HUES48 (cell line): Measurements from ENCODE around the gene MRPL54.
A peak's percentile ranks its signal among the peaks of the same experiment; 100 is the strongest.

Experiments
- H3K27ac ChIP-seq: one replicate; pipeline ENCODE4 v1.7.0; 2013; ENCODE audit warnings: low read depth, low read length, inconsistent platforms
- H3K27me3 ChIP-seq: 2 replicates; pipeline ENCODE4 v1.6.1; 2013; ENCODE audit warnings: mild to moderate bottlenecking, low read length; ENCODE audit not compliant: control insufficient read depth, insufficient read depth
- H3K36me3 ChIP-seq: 2 replicates; pipeline ENCODE4 v1.6.1; 2013; ENCODE audit warnings: low read length; ENCODE audit not compliant: control insufficient read depth, insufficient read depth
- H3K4me1 ChIP-seq: 2 replicates; pipeline ENCODE4 v1.6.1; 2013; ENCODE audit warnings: mild to moderate bottlenecking, low read length; ENCODE audit not compliant: control insufficient read depth, insufficient read depth
- H3K4me3 ChIP-seq: 2 replicates; pipeline ENCODE4 v1.5.1; 2013; ENCODE audit warnings: mild to moderate bottlenecking, low read depth, low read length
- H3K9ac ChIP-seq: 2 replicates; pipeline ENCODE4 v1.6.1; 2013; ENCODE audit warnings: mild to moderate bottlenecking, low read depth, low read length, moderate library complexity
- H3K9me3 ChIP-seq: 2 replicates; pipeline ENCODE4 v1.6.1; 2013; ENCODE audit warnings: low read length; ENCODE audit not compliant: control insufficient read depth, insufficient read depth

The MRPL54 gene

DNA sequence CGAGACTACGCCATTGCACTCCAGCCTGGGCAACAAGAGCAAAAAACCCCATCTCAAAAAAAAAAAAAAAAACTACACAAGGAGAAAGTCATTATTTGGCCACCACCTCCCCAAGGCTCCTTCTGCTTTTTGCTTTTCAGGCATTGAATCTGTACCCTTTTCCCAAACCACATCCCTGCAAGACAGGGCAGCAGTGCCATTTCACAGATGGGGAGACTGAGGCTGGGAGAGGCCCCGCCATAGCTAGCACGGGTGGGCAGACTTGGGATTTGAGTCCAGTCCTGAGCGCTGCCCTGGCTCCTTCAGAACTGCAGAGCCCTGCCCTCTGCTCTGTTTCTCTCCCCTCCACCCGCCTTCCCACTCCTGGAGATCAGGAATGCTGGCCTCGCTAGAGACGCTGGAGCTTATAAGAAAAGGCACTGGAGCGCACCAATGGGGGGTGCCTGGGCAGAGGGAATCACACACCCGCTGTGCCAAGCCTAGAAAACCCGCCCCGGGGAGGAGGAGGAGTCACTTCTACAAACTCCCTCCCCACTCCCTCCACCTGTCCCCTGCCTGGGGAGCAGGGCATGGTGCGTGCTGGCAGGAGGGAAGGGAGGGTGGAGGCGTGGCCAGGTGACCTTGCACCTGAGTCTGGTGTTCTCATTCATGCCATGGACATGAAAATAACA lies 36.7 kb upstream of the MRPL54 start:
- peak overlapping the region; percentile 50 for H3K27ac ChIP-seq
- H3K36me3 ChIP-seq: no peaks in the 10 kb centered on the region; the same call in 1 of the 2 replicates
- H3K27me3 ChIP-seq: no peaks in the 10 kb centered on the region
- H3K4me1 ChIP-seq: peaks cover 14% of the 10 kb centered on the region; the same call in 1 of the 2 replicates
- no peak overlapping the region for H3K4me3 ChIP-seq
- H3K9ac ChIP-seq: no peak overlapping the region
- H3K9me3 ChIP-seq: no peaks in the 10 kb centered on the region

DNA sequence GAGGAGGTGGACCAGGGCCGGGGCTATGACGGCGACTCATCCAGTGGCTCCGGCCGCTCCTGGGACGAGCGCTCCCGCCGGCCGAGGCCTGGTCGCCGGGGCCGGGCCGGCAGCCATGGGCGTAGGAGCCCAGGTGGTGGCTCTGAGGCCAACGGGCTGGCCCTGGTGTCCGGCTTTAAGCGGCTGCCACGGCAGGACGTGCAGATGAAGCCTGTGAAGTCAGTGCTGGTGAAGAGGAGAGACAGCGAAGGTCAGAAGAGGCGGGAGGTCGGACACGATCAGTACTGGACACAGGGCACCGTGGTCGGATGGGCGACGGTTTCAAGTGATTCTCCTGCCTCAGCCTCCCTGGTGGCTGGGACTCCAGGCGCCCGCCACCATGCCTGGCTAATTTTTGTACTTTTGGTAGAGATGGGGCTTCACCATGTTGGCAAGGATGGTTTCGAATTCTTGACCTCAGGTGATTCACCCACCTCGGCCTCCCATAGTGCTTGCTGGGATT lies 32.0 kb upstream of the MRPL54 start:
- no peak overlapping the region for H3K9ac ChIP-seq
- no peaks in the 10 kb centered on the region for H3K9me3 ChIP-seq
- H3K4me1 ChIP-seq: peaks cover 3% of the 10 kb centered on the region; the same call in 1 of the 2 replicates
- H3K27me3 ChIP-seq: no peaks in the 10 kb centered on the region
- peaks cover 11% of the 10 kb centered on the region for H3K36me3 ChIP-seq
- no peak overlapping the region for H3K27ac ChIP-seq
- H3K4me3 ChIP-seq: no peak overlapping the region

DNA sequence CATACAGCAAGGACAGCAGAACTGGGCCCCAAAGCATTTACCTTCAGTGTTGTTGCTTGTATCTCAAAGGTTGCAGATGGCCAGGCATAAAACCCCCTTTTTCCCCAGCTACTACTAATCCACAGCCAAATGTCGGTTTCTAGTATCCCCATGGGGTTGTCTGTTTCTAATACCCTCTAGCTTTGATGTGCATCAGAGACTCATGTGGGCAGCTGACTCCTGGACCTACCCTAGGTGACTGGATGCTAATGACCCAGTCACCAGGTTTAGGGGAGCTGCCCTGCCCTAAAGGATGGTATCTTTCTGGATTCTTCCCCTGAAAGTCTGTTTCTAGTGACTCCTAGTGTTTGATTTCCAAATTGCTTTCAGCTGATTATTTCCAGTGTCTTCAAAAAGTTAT lies 30.4 kb upstream of the MRPL54 start:
- H3K9ac ChIP-seq: no peak overlapping the region
- H3K4me1 ChIP-seq: no peaks in the 10 kb centered on the region
- no peak overlapping the region for H3K4me3 ChIP-seq
- H3K27ac ChIP-seq: no peak overlapping the region
- no peaks in the 10 kb centered on the region for H3K27me3 ChIP-seq
- H3K36me3 ChIP-seq: peaks cover 16% of the 10 kb centered on the region
- no peaks in the 10 kb centered on the region for H3K9me3 ChIP-seq

DNA sequence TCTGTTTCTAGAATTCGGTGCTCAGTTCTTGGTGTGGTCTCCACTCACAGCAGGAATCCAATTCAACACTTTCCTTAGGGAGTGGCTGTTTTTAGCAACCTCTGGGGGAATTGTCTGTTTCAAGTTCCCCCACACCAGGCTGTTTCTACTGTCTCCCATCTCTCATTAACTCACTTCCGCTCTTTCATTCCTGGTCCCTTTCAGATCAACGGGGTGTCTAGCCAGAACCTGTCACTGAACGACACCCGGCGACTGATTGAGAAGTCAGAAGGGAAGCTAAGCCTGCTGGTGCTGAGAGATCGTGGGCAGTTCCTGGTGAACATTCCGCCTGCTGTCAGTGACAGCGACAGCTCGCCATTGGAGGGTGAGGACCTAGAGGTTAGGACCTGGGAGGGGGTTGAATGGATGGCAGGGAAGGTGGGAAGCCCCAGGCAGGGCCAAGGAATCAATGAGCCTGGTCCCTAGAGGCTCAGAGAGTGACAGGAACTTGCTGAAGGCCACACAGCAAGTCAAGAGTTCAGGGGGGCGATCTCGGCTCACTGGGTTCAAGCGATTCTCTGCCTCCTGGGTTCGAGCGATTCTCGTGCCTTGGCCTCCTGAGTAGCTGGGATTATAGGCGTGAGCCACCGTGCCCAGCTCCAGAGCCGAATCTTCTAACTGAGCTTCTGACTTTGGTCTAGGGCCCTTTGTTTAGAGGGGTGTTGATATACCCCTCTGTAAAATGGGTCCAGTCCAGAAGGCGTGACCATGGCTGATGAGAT lies 28.8 kb upstream of the MRPL54 start:
- Histone ChIP-seq H3K4me1 (no peaks in the 10 kb centered on the region), H3K9me3 (no peaks in the 10 kb centered on the region), H3K27me3 (no peaks in the 10 kb centered on the region), H3K4me3 (no peak overlapping the region), H3K27ac (no peak overlapping the region), H3K36me3 (peaks cover 27% of the 10 kb centered on the region), H3K9ac (no peak overlapping the region)

DNA sequence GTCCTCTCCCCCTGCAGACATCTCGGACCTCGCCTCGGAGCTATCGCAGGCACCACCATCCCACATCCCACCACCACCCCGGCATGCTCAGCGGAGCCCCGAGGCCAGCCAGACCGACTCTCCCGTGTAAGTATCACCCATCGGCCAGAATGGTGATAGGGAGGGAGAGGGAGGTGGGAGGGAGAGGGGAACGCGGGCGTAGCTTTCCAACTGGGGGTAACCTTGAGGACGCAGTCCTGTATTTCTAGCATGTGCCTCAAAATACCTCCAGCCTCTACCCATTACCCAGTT lies 28.2 kb upstream of the MRPL54 start:
- H3K27me3 ChIP-seq: no peaks in the 10 kb centered on the region
- H3K9me3 ChIP-seq: no peaks in the 10 kb centered on the region
- H3K4me1 ChIP-seq: no peaks in the 10 kb centered on the region
- H3K36me3 ChIP-seq: peaks cover 30% of the 10 kb centered on the region
- no peak overlapping the region for H3K27ac ChIP-seq
- no peak overlapping the region for H3K4me3 ChIP-seq
- no peak overlapping the region for H3K9ac ChIP-seq

DNA sequence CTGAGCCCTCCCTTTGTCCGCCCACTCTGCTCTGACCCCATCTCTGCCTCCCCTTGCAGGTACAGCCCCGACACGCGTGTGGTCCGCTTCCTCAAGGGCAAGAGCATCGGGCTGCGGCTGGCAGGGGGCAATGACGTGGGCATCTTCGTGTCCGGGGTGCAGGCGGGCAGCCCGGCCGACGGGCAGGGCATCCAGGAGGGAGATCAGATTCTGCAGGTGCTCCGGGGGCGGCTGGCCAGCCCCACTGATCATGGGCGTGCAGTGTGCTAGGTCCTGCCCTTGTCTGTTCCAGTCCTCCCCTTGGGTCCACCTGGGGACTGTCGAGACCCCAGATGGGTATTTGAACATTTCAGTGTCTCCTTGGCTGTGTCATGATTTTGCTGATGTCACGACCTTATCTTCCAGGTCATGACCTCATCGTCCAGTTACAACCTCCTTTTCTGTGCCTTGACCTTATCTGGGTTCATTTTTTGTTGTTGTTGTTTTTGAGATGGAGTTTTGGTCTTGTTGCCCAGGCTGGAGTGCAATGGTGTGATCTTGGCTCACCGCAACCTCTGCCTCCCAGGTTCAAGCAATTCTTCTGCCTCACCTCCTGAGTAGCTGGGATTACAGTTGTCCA lies 26.3 kb upstream of the MRPL54 start:
- Histone ChIP-seq H3K4me3 (no peak overlapping the region), H3K27ac (no peak overlapping the region), H3K27me3 (no peaks in the 10 kb centered on the region), H3K9me3 (no peaks in the 10 kb centered on the region), H3K9ac (no peak overlapping the region), H3K4me1 (no peaks in the 10 kb centered on the region), H3K36me3 (peaks cover 30% of the 10 kb centered on the region)

DNA sequence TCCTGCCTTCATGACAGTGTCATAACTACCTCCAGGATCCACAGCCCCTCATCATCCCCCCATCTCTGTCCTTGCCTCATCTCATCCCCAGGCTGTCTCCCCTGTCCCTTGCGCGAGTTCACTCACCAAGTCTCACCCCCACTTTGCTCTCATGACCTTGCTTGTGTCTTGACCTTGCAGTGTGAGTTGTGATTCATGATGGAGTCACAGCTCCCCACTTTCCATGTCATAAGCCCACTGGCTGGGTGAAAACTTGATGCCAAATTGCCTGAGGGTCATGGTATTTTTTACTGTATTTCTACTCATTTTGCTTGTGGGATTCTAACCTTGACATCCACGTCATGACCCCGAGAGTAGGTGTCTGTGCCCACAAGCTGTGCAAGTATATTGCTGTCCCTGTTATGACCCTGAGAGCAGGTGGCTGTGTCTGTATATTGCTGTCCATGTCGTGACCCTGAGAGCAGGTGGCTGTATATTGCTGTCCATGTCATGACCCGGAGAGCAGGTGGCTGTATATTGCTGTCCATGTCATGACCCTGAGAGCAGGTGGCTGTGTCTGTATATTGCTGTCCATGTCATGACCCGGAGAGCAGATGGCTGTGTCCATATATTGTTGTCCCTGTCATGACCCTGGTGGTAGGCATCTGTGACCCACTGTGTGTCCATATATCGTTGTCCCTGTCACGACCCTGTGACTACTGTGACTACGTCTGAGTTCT lies 24.8 kb upstream of the MRPL54 start:
- Histone ChIP-seq H3K36me3 (peaks cover 30% of the 10 kb centered on the region), H3K27ac (no peak overlapping the region), H3K9ac (no peak overlapping the region), H3K4me1 (no peaks in the 10 kb centered on the region), H3K9me3 (no peaks in the 10 kb centered on the region), H3K27me3 (no peaks in the 10 kb centered on the region), H3K4me3 (no peak overlapping the region)

DNA sequence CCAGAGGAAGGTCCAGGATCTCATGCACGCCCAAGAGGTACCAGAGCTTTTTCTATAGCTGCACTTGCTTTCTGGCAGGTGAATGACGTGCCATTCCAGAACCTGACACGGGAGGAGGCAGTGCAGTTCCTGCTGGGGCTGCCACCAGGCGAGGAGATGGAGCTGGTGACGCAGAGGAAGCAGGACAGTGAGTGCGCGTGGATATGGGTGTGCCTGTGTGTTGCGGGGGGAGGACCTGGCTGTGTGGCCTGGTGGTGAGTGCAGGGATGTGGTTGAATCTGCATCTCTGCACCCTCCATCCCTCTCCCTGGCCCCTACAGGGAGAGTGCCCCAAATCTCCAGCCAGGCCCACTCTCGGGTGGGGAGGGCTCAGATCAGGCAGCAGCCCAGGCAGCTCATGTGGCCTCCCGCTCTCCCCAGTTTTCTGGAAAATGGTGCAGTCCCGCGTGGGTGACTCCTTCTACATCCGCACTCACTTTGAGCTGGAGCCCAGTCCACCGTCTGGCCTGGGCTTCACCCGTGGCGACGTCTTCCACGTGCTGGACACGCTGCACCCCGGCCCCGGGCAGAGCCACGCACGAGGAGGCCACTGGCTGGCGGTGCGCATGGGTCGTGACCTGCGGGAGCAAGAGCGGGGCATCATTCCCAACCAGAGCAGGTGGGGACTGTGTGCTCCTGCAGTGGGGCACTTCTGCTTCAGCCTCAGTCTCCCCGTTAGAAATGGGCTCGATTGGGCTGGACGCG lies 23.8 kb upstream of the MRPL54 start:
- H3K27me3 ChIP-seq: no peaks in the 10 kb centered on the region
- peaks cover 30% of the 10 kb centered on the region for H3K36me3 ChIP-seq
- no peaks in the 10 kb centered on the region for H3K4me1 ChIP-seq
- H3K27ac ChIP-seq: no peak overlapping the region
- no peaks in the 10 kb centered on the region for H3K9me3 ChIP-seq
- no peak overlapping the region for H3K9ac ChIP-seq
- no peak overlapping the region for H3K4me3 ChIP-seq

DNA sequence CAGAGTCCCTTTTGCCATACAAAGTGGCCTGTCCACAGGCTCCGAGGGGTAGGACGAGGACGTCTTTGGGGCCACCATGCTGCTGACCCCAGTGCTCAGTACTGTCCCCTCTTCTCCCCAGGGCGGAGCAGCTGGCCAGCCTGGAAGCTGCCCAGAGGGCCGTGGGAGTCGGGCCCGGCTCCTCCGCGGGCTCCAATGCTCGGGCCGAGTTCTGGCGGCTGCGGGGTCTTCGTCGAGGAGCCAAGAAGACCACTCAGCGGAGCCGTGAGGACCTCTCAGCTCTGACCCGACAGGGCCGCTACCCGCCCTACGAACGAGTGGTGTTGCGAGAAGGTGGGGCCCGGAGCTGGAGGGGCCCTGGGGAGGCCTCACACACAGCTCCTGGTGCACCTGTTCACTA lies 22.1 kb upstream of the MRPL54 start:
- Histone ChIP-seq H3K27me3 (no peaks in the 10 kb centered on the region), H3K27ac (no peak overlapping the region), H3K36me3 (peaks cover 19% of the 10 kb centered on the region), H3K9me3 (no peaks in the 10 kb centered on the region), H3K9ac (no peak overlapping the region), H3K4me3 (no peak overlapping the region), H3K4me1 (no peaks in the 10 kb centered on the region)

DNA sequence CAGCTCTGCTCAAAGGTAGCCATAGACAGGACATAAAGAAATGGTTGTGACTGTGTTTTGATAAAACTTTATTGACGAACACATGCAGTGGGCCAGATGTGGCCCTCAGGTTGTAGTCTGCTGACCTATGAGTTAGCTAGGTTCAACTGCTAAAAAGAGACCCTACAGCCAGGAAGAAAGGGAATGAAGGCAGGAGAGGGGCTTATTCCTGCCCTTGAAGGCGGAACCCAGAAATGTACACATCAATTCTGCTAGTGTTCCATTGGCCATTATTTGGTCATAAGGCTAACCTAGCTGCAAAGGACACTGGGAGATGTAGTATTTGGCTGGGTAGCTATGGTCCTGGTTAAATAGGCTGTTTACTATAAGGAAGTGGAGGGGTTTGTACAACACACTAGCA lies 19.0 kb upstream of the MRPL54 start:
- no peaks in the 10 kb centered on the region for H3K9me3 ChIP-seq
- peaks cover 5% of the 10 kb centered on the region; the same call in 1 of the 2 replicates for H3K36me3 ChIP-seq
- H3K27ac ChIP-seq: no peak overlapping the region
- no peak overlapping the region for H3K9ac ChIP-seq
- no peaks in the 10 kb centered on the region for H3K4me1 ChIP-seq
- H3K27me3 ChIP-seq: no peaks in the 10 kb centered on the region
- no peak overlapping the region for H3K4me3 ChIP-seq
